MCF 10A (cell line): ENCODE results near the gene ZNF354C. TPM values are rescaled to one million over a fixed set of nuclear protein-coding genes. Genes with fewer than 3 reads are reported as not detected.

Source experiments
- BruUV-seq: library from RNA; stranded (reverse); fragments of 400-500 nt; replicated peaks from 2 replicates; lab custom pipeline; 2021; lab: Mats Ljungman, UMichigan
- CTCF ChIA-PET: fragments of 300-600 bp; sonication (Branson Sonifier 250); formaldehyde crosslinking; extraction: SDS; loops from one replicate; lab custom pipeline; 2021; ENCODE audit warnings: antibody characterized with exemption, inconsistent platforms; lab: Yijun Ruan, JAX
- POLR2A ChIA-PET: fragments of 300-600, 350-650 bp; sonication (Branson Sonifier 250); formaldehyde crosslinking; extraction: SDS; loops from one replicate; lab custom pipeline; 2020; ENCODE audit warnings: antibody characterized with exemption, inconsistent platforms; lab: Yijun Ruan, JAX
- DNase-seq: peaks from one replicate; pipeline ENCODE4 v3.0.0-alpha.2; 2018; ENCODE audit not compliant: unreplicated experiment
- H3K27ac Mint-ChIP-seq: one replicate; pipeline ENCODE4 v1.8.0; 2022; ENCODE audit warnings: mild to moderate bottlenecking, low read depth, mixed read lengths; ENCODE audit not compliant: unreplicated experiment
- H3K27me3 Mint-ChIP-seq: one replicate; pipeline ENCODE4 v1.8.0; 2022; ENCODE audit warnings: mixed read lengths; ENCODE audit not compliant: insufficient read depth, unreplicated experiment
- H3K36me3 Mint-ChIP-seq: one replicate; pipeline ENCODE4 v1.8.0; 2022; ENCODE audit warnings: mild to moderate bottlenecking, moderate library complexity, mixed read lengths; ENCODE audit not compliant: insufficient read depth, unreplicated experiment
- H3K4me1 Mint-ChIP-seq: one replicate; pipeline ENCODE4 v1.8.0; 2022; ENCODE audit warnings: mixed read lengths; ENCODE audit not compliant: insufficient read depth, unreplicated experiment
- H3K4me3 Mint-ChIP-seq: one replicate; pipeline ENCODE4 v1.8.0; 2022; ENCODE audit warnings: mild to moderate bottlenecking, moderate library complexity, mixed read lengths; ENCODE audit not compliant: unreplicated experiment
- H3K9me3 Mint-ChIP-seq: one replicate; pipeline ENCODE4 v1.8.0; 2022; ENCODE audit warnings: mixed read lengths; ENCODE audit not compliant: unreplicated experiment
- CTCF ChIP-seq: fragments of 200-600 bp; IDR thresholded peaks from one replicate; pipeline ENCODE4 v1.8.0; 2022; ENCODE audit warnings: antibody characterized with exemption, mild to moderate bottlenecking; ENCODE audit not compliant: unreplicated experiment
- intact Hi-C: fragments of 100-400 bp; cut with micrococcal nuclease; formaldehyde crosslinking; loops from 2 replicates; pipeline ENCODE4 v1.14.1; 2022
- total RNA-seq: library from RNA; stranded (reverse); gene quantifications from 2 replicates; pipeline ENCODE4 v1.2.3, GENCODE V29; 2022

The ZNF354C gene
- total RNA-seq, 1 experiment from 2014 or later: 3.9 TPM

GRCh38 chr5:179044765-179045164, 15.4 kb upstream of the ZNF354C start:
- Mint-ChIP-seq H3K27ac (no peak overlapping the region), H3K4me1 (no peaks in the 10 kb centered on the region), H3K9me3 (peaks cover 44% of the 10 kb centered on the region), H3K36me3 (no peaks in the 10 kb centered on the region), H3K27me3 (no peaks in the 10 kb centered on the region), H3K4me3 (no peak overlapping the region)
- BruUV-seq: no TSS peak
- POLR2A ChIA-PET: no interaction called here
- no peak for TF ChIP-seq CTCF
- intact Hi-C loops: no loop called here
- CTCF ChIA-PET: no interaction called here
- DNase-seq: no peak

GRCh38 chr5:179051784-179052183, 8.4 kb upstream of the ZNF354C start:
- no peaks in the 10 kb centered on the region for H3K36me3 Mint-ChIP-seq
- H3K27ac Mint-ChIP-seq: no peak overlapping the region
- ChIA-PET CTCF (no interaction called here), POLR2A (interaction anchor here (0.6 kb wide), 1 partner anchor 15 kb away, joined by 3 read pairs; no protein-coding TSS in a partner anchor)
- H3K4me1 Mint-ChIP-seq: no peaks in the 10 kb centered on the region
- TF ChIP-seq CTCF: no peak
- BruUV-seq: no TSS peak
- no peak overlapping the region for H3K4me3 Mint-ChIP-seq
- peaks cover 36% of the 10 kb centered on the region for H3K9me3 Mint-ChIP-seq
- intact Hi-C loops: no loop called here
- no peaks in the 10 kb centered on the region for H3K27me3 Mint-ChIP-seq
- no peak for DNase-seq

GRCh38 chr5:179054036-179054785, 6.0 kb upstream of the ZNF354C start:
- ChIA-PET POLR2A (interaction anchor here (0.7 to 0.9 kb wide), 2 partner anchors 27 to 30 kb away, joined by 3 read pairs; partner anchors contain the start of gene ZNF879), CTCF (no interaction called here)
- BruUV-seq: no TSS peak
- Mint-ChIP-seq H3K27ac (no peak overlapping the region), H3K36me3 (no peaks in the 10 kb centered on the region), H3K27me3 (no peaks in the 10 kb centered on the region), H3K4me1 (no peaks in the 10 kb centered on the region), H3K4me3 (no peak overlapping the region), H3K9me3 (peaks cover 23% of the 10 kb centered on the region)
- DNase-seq: no peak
- no peak for TF ChIP-seq CTCF
- intact Hi-C loops: no loop called here

- POLR2A ChIA-PET: no interaction called here
- H3K36me3 Mint-ChIP-seq: no peaks in the 10 kb centered on the region
- no peaks in the 10 kb centered on the region for H3K4me1 Mint-ChIP-seq
- H3K27me3 Mint-ChIP-seq: no peaks in the 10 kb centered on the region
- no peak overlapping the region for H3K4me3 Mint-ChIP-seq
- peaks cover 29% of the 10 kb centered on the region for H3K9me3 Mint-ChIP-seq
- intact Hi-C loops: no loop called here
- no peak for DNase-seq
- H3K27ac Mint-ChIP-seq: no peak overlapping the region
- no TSS peak for BruUV-seq
- CTCF ChIA-PET: no interaction called here
- no peak for TF ChIP-seq CTCF
Measured at GRCh38 chr5:179054876-179055275, 5.3 kb upstream of the ZNF354C start.
